ENCODE data around the gene FILIP1.

The FILIP1 gene

DNA sequence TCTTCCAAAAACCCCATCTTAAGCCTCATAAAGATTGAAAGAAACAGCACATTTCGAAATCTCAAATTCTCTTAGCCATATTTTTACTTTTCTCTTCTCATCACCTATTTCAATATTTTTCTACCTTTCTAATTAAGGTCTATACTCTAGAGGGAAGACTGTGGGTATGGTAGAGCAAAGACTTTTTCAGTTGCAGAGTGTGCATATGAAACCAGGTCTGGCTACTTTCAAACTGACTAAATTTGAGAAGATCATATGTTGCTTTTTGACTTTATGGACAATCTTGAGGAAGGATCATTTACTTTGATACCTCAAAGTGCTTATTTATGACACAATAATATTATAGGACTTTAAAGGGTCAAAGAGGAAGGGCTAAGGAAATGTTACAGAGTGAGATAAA, 20.7 kb downstream of the FILIP1 start:
- no peak overlapping the region for H2AFZ ChIP-seq (ENCODE audit: low read depth, low read length, severe bottlenecking)
- H3K4me2 ChIP-seq (ENCODE audit: low read depth, low read length, poor library complexity, severe bottlenecking) = no peak overlapping the region
- no peaks in the 10 kb centered on the region for H3K9me2 ChIP-seq (replicated peaks; ENCODE audit: insufficient read depth, low read length)
- no peaks in the 10 kb centered on the region for H3K79me2 ChIP-seq (ENCODE audit: insufficient read depth, low read length)
- no peaks in the 10 kb centered on the region for H3K9me3 ChIP-seq (ENCODE audit: insufficient read depth, low read length)
- no peak overlapping the region for H3K4me3 ChIP-seq (ENCODE audit: insufficient read depth, low read length, poor library complexity, severe bottlenecking)
- H3K9ac ChIP-seq (ENCODE audit: low read length) = no peak overlapping the region
- no peaks in the 10 kb centered on the region for H3F3A ChIP-seq (ENCODE audit: insufficient read depth)
- H3K27ac ChIP-seq (ENCODE audit: low read depth, low read length) = no peak overlapping the region
- H4K20me1 ChIP-seq (ENCODE audit: low read depth, low read length) = no peaks in the 10 kb centered on the region
- TF ChIP-seq, protein P1, sequence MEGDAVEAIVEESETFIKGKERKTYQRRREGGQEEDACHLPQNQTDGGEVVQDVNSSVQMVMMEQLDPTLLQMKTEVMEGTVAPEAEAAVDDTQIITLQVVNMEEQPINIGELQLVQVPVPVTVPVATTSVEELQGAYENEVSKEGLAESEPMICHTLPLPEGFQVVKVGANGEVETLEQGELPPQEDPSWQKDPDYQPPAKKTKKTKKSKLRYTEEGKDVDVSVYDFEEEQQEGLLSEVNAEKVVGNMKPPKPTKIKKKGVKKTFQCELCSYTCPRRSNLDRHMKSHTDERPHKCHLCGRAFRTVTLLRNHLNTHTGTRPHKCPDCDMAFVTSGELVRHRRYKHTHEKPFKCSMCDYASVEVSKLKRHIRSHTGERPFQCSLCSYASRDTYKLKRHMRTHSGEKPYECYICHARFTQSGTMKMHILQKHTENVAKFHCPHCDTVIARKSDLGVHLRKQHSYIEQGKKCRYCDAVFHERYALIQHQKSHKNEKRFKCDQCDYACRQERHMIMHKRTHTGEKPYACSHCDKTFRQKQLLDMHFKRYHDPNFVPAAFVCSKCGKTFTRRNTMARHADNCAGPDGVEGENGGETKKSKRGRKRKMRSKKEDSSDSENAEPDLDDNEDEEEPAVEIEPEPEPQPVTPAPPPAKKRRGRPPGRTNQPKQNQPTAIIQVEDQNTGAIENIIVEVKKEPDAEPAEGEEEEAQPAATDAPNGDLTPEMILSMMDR (IDR thresholded peaks at IDR 0.05; ENCODE audit: insufficient read depth, low read length, poor library complexity, severe bottlenecking) = no peak
- no peak for TF ChIP-seq EZH2phosphoT487 (conservative IDR thresholded peaks at IDR 0.05; ENCODE audit: low read length)
- H3K27me3 ChIP-seq (ENCODE audit: low read length) = no peaks in the 10 kb centered on the region
- no peaks in the 10 kb centered on the region for H3K36me3 ChIP-seq (ENCODE audit: low read length)

DNA sequence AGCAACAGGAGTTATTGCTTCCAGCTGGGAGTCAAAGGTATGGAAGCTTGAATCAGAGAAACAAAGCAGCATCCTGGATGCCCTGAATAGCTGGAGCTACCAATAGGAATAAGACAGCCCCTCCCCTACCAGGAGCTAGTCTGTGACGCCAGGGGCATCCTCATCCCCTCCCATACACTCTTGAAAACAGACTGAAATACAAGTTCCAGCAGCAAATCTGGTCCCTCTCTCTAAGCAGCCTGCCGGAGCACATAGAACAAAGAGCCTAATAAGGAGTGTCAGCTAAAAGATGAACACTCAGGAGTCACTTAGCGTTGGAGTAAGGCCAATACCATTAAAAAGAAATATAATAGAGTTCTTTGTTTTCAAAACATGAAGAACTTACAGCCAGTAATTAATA, 25.6 kb downstream of the FILIP1 start:
- H3K27ac ChIP-seq (ENCODE audit: low read depth, low read length) = no peak overlapping the region
- H4K20me1 ChIP-seq (ENCODE audit: low read depth, low read length) = no peaks in the 10 kb centered on the region
- H3K27me3 ChIP-seq (ENCODE audit: low read length) = no peaks in the 10 kb centered on the region
- H2AFZ ChIP-seq (ENCODE audit: low read depth, low read length, severe bottlenecking) = no peak overlapping the region
- no peak overlapping the region for H3K4me2 ChIP-seq (ENCODE audit: low read depth, low read length, poor library complexity, severe bottlenecking)
- H3F3A ChIP-seq (ENCODE audit: insufficient read depth) = no peaks in the 10 kb centered on the region
- H3K79me2 ChIP-seq (ENCODE audit: insufficient read depth, low read length) = no peaks in the 10 kb centered on the region
- H3K36me3 ChIP-seq (ENCODE audit: low read length) = no peaks in the 10 kb centered on the region
- no peak for TF ChIP-seq EZH2phosphoT487 (conservative IDR thresholded peaks at IDR 0.05; ENCODE audit: low read length)
- TF ChIP-seq, protein P1 (IDR thresholded peaks at IDR 0.05; ENCODE audit: insufficient read depth, low read length, poor library complexity, severe bottlenecking) = no peak
- H3K9me3 ChIP-seq (ENCODE audit: insufficient read depth, low read length) = no peaks in the 10 kb centered on the region
- no peak overlapping the region for H3K4me3 ChIP-seq (ENCODE audit: insufficient read depth, low read length, poor library complexity, severe bottlenecking)
- H3K9me2 ChIP-seq (replicated peaks; ENCODE audit: insufficient read depth, low read length) = no peaks in the 10 kb centered on the region
- no peak overlapping the region for H3K9ac ChIP-seq (ENCODE audit: low read length)

DNA sequence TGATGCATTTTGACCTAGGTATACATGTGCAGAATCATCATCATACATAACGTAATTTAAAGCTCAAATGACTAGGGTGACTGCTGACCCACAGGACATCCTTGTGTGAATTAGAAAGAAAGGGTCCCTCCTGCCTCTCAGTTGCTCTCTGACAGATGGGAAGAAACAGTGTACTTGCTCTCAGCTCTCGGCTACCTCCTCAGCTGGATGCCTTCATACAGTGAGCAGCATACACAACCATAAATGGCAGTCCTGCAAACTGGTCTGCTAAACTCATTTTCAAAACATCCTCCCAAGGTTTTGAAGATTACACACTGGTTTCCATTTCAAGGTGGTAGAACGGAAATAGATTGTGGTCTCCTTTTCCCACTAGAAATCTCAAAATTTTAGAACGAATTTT, 26.3 kb downstream of the FILIP1 start:
- no peaks in the 10 kb centered on the region for H3K27me3 ChIP-seq (ENCODE audit: low read length)
- no peaks in the 10 kb centered on the region for H3K79me2 ChIP-seq (ENCODE audit: insufficient read depth, low read length)
- H3K9ac ChIP-seq (ENCODE audit: low read length) = no peak overlapping the region
- no peak overlapping the region for H3K4me3 ChIP-seq (ENCODE audit: insufficient read depth, low read length, poor library complexity, severe bottlenecking)
- no peaks in the 10 kb centered on the region for H4K20me1 ChIP-seq (ENCODE audit: low read depth, low read length)
- H3K36me3 ChIP-seq (ENCODE audit: low read length) = no peaks in the 10 kb centered on the region
- TF ChIP-seq EZH2phosphoT487 (conservative IDR thresholded peaks at IDR 0.05; ENCODE audit: low read length) = no peak
- TF ChIP-seq, protein P1 (IDR thresholded peaks at IDR 0.05; ENCODE audit: insufficient read depth, low read length, poor library complexity, severe bottlenecking) = no peak
- no peak overlapping the region for H3K27ac ChIP-seq (ENCODE audit: low read depth, low read length)
- no peaks in the 10 kb centered on the region for H3K9me3 ChIP-seq (ENCODE audit: insufficient read depth, low read length)
- no peak overlapping the region for H3K4me2 ChIP-seq (ENCODE audit: low read depth, low read length, poor library complexity, severe bottlenecking)
- no peak overlapping the region for H2AFZ ChIP-seq (ENCODE audit: low read depth, low read length, severe bottlenecking)
- no peaks in the 10 kb centered on the region for H3F3A ChIP-seq (ENCODE audit: insufficient read depth)
- no peaks in the 10 kb centered on the region for H3K9me2 ChIP-seq (replicated peaks; ENCODE audit: insufficient read depth, low read length)

Measured in SU-DHL-6 (cell line).